HG03457 (cell line): Measurements from ENCODE around the gene ZNF26.

ENCODE experiments used
- ATAC-seq: cut with Tn5 transposase; IDR thresholded peaks from one replicate; pipeline ENCODE4 v1.9.1; 2021; ENCODE audit warnings: moderate number of reproducible peaks; ENCODE audit not compliant: unreplicated experiment

Gene ZNF26

GRCh38 chr12:133058203-133059113, 72.3 kb downstream of the ZNF26 start:
- ATAC-seq = no peak

- ATAC-seq = no peak
These were observed 75.8 kb downstream of the ZNF26 start for GRCh38 chr12:133061954-133062353.

- no peak for ATAC-seq
These were observed 77.4 kb downstream of the ZNF26 start for GRCh38 chr12:133063556-133063955.

- ATAC-seq = no peak
These were observed 87.7 kb downstream of the ZNF26 start for GRCh38 chr12:133073836-133074235.
